Posterior vena cava (tissue), 2 donors: ENCODE results near the gene GALNT2. TPM values are rescaled to one million over a fixed set of nuclear protein-coding genes. Genes with fewer than 3 reads are reported as not detected.

Source experiments
- DNase-seq: peaks from one replicate; pipeline ENCODE4 v3.0.0-alpha.2; 2020; ENCODE audit warnings: low spot score
- intact Hi-C, 2 donors: fragments of 100-400 bp; cut with DNase I; formaldehyde crosslinking; loops; one replicate each; pipeline versions ENCODE4 v1.14.1 to v1.14.2; 2022 to 2023
- total RNA-seq, 2 donors: library from RNA; stranded (reverse); fragmentation: NEBNext Ultra II Directional; extraction: Animal tissue kit (Norgen Biotek cat#: 25700); gene quantifications; one replicate each; pipeline ENCODE4 v1.2.1, GENCODE V29; 2021
- donor health status: DM: yes; HTN: yes; CAD: no.
- donor health status: DM: yes; HTN: yes; CAD: no.

The GALNT2 gene
- total RNA-seq, 2 donors from 2014 or later, result 72.6 to 79.6 TPM

DNA sequence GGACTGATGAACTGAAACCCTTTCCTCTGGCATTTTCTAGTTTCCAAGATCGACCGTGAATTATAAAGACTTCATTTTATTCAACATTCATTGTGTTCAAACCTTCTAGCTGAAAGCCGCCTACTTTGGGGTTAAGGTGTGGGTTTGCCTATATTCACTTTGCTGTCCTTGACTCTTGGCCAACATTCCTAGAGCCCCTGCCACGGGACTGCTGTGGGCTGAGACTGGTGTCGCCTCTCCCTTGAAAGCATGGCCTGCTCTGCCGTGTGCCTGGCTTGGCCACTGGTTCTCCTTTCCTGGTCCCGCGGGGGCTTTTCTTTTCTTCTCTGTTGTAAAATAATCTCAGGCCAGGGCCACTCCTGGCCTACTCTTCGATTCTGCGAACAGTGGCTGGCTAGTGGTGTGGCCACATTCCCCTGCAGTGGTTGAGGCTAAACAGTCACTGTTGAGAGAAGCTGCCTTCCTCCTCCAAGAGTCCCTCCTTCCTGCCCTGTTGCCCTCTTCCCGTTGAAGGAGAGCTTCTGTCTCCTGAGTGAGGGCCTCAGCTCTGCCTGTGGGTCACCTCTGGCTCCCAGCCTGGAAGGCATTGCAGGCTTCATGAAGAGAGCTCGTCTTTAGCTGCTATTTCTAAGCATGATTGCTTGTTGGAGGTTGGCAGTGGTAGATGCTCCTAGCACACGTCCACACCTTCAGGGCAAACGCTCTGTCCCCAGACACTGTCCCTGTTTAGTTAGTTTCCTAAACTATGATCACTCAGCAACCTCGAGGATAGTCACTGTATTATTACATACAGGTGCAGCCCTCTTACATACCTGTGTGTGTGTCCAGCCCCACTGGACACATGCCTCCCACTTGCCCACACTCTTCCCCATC is 80.5 kb downstream of the GALNT2 start:
- no peak for DNase-seq
- intact Hi-C loops, result no loop called here

DNA sequence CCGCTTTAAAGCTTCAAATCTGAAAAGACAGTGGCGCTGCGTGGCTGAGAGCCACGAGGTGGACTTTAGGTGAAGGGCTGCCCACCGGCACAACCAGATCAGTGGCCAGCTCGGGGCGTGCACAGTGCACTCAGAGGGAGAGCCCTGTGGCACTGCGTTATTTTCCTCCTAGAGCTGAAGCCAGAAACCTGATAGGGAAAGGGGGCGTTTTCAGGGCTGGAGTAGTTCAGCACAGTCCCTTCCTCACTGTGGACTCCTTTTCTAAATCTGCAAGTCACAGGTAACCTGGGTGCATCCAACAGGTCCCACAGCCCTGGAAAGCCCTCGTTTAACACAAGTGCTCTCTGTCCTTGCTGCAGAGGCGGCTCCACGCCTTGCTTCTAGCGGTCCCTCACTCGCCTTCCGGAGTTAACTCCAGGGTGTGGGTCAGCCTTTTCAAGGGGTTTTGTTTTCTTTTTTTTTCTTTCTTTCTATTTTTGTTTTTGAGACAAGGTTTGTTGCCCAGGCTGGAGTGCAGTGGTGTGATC is 81.2 kb downstream of the GALNT2 start:
- intact Hi-C loops, result no loop called here
- no peak for DNase-seq

DNA sequence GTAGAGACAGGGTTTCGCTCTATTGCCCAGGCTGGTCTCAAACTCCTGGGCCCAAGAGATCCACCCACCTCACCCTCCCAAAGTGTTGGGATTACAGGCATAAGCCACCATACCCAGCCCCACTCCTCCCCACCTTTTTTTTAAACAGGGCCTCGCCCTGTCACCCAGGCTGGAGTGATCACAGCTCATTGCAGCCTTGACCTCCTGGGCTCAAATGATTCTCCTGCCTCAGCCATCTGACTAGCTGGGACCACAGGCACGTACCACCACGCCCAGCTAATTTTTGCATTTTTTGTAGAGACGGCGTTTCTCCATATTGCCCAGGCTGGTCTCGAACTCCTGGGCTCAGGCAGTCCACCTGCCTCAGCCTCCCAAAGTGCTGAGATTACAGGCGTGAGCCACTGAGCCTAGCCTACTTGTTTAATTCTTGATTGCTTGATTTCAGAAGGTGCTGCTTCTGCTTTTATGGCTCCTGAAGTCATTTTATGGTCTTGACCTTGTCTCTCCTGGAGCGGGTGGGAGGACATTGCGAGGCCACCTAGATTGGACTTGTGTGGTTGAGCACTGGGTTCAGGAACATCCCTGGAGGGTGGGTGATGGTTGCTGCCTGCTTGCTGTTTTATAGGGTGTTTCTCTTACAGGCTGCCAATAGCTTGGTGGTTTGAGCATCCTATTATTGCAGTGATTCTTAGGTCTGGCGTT is 81.9 kb downstream of the GALNT2 start:
- intact Hi-C loops, result no loop called here
- no peak for DNase-seq

DNA sequence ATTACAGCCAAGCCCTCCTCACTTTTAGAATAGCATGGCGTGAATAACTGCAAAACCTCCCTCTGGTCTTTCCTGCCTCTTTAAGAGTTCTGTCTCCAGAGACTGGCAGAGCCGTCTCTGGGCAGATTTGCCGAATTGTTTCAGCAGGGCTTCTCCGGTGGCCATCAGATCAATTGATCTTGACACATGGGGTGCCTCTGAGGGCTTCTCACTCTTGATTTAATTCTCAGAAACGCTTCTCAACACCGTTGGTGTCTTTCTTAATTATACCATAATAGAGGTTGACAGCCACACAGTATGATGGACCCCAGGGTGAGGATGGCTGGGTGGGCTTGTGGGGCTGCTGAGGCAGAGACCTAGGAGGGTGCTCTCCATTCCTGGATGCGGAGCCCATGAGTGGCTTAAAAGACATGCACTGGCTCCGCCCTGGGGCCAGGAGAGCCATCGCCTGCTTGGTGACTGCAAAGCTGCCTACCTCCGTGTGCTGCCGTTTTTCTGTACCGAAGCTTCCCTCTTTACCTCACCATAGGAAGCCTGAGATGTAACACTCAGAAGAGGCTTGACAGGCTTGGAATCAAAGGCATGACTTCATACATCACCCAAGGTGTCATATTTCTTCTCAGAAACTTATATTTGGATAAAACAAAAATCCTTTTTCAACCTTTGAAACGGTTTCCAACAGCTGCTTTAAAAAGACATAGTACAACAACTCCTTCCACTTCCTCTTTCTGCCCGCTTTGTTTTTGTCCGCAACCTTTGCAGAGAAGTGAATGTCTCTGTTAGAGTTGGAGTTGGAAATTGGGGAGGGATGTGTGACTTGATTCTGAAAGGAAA is 82.9 kb downstream of the GALNT2 start:
- intact Hi-C loops, result no loop called here
- DNase-seq, result no peak

DNA sequence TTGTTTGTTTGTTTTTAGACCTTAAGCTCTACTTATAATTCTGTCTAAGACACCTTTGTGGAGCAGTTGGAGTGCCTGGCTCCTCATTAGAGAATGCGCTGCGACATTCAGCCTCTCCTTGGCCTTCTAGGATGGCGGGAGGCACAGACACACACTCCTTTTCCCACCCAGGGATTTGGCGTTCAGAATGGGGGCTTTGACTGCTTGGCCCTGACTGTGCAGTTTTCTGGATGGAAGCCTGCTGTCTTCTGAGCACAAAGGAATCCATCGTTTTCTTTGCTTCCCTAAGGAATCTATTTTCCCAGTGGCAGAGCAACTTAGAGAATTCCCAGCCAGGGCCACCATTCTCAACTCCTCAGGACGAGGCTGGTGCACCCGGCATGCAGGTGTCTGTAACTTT is 83.6 kb downstream of the GALNT2 start:
- no peak for DNase-seq
- intact Hi-C loops, result no loop called here

DNA sequence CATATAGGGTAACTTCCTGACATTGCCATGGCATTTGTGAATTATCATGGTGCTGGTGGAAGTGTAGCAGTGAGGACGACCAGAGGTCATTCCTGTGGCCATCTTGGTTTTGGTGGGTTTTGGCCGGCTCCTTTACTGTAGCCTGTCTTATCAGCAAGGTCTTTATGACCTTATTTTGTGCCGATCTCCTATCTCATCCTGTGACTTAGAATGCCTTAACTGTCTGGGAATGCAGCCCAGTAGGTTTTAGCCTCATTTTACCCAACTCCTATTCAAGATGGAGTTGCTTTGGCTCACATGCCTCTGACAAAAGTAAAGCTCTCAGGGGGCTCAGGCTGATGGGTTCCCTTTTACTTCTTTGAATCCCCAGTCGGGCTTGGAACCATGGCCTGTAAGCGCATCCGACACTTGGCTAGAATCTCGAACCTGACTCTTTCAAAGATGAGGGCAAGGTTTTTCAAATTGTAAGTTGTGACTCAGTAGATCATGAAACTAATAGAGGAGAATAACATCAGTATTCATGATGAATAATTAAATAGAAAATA is 85.0 kb downstream of the GALNT2 start:
- intact Hi-C loops, result no loop called here
- no peak for DNase-seq

DNA sequence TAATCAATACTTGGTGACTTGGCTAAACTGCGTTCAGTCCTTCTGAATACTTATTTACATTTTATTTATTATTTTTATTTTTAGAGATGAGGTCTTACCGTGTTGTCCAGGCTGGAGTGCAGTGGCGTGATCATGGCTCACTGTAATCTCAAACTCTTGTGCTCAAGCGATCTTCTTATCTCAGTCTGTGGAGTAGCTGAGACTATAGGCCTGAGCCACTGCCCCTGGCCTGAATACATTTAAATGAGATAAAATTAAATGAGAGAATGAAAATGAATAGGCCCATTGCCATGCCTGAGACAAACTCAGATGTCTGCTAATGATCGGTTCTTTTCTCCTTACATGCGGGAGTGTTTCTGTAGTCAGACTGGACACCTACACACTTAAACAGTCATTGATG is 86.0 kb downstream of the GALNT2 start:
- no peak for DNase-seq

DNA sequence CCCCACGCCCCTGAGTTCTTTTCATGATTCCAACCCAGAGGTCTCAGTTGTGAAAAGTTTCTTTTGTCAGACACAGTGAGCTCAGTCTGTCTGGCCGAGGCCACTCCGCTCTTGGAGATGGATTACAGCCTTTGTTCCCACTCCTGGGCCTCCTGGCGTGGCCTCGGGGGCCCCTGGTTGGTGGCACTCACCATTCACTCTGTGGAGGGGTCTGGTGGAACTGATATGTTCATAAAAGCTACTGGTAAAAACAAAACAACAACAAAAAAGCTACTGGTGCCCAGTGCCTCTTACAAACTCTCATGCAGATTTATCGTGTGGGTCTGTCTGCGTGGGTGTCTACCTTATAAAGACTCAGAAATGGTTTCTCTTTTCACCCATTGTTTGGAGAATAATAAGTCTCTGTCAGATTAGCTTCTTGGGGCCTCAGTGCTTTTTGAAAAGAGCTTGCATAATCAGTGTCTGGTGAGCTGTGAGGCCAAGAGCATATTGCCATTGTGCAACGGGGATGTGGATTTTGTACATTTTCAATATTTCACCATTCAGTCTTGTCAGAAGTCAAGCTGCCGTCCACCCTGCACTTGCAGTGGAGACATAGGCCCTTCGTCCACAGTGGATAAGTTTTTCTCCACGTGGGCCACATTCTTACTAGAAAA is 86.7 kb downstream of the GALNT2 start:
- peak; percentile 64 for DNase-seq
- intact Hi-C loops, result no loop called here

More for the DNA sequence above, 86.0 kb downstream of the GALNT2 start:
- intact Hi-C loops, result no loop called here

DNA sequence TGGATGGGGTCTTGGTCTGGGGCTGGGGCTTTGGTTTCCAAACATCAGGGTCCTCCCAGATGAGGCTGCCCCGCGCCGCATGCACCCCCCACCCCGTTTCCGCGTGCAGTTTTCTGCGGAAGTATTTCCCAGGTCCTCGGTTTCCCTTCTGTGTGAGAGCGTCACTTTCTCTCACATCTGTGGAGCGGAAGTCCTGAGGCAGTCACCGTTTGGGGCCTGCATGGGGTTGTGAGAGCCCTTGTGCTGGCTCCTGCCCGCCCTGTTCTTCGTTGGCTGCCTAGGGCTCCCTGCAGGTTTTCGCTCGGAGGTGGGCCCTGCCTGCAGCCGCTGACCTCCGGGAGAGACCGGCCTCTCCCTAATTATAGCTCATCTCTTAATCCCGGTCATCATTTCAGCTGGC is 88.0 kb downstream of the GALNT2 start:
- DNase-seq, result peak; percentile 54
- intact Hi-C loops, result no loop called here

DNA sequence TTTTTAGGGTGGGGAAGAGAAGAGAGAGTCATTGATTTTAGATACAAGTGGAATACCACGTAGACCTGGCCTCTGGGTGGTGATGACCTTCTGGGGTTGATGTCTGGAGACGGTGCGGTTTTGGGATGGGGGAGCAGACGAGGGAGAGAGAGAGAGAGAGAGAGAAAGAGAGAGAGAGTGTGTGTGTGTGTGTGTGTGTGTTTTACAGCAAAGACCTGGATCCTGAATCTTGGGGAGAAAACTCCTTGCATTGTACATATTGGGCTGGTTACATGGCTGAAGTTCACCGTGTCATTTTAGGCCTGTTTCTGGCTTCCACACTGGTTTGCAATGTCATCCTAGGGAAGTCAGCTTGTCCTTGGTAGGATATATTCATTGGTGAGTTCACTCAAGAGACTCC is 89.0 kb downstream of the GALNT2 start:
- intact Hi-C loops, result no loop called here
- DNase-seq, result no peak

DNA sequence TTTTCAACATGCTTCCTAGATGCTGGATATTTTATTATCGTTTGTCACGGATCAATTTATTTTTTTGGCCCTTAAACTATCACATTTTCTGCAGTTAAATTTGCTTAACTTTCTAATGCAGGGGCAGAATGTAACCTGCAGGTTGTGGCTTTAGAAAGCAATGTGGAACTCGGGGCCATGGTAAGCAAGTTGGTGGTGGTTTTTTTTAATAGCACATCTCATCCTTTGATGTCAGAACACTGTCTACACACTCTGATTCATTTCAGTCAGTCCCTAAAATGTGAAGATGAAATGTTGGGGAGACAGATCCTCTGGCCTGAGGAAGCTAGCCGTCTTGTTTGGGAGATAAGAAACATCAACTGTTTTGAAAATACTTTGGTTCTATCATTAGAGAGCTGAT is 89.5 kb downstream of the GALNT2 start:
- intact Hi-C loops, result no loop called here
- no peak for DNase-seq

DNA sequence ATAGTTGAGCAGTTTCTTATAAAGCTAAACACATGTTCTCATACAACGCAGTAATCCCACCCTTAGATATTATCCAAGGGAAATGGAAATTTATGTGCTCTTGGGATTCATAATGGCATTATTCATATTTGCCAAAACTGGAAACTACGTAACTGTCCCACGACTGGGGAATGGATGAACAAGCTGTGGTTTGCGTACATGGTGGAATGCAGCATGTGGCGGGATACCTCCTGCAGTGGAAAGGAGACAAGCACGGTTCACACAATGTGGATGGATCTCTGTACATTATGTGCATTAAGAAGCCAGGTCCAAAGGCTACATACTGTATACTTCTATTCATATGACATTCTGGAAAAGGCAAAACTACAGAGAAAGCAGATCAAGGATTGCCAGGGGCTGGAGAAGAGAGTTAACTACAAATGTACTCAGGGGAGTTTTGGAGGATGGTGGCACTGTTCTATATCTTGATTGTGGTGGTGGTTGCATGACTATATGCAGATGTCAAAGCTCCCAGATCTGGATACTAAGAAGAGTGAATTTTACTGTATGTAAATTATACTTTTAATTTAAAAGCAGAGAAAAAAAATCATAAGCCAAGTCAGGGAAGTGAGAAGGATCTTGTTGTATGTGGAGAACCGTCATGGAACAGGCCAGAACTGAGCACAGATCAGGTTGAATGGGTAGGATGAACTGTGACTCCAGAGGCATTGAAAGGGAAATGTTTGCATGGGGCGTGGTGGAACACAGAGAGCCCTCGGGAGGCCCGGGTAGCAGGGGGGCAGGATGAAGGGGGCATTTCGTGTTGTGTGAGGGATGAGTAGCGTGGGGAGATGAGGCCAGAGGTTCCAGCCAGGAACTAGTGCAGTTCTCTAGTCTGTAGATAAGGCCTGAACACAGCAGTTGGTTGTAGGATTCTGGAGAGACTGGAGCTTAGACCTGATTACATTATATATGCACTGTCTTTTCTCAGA is 90.7 kb downstream of the GALNT2 start:
- DNase-seq, result peak; percentile 68
- intact Hi-C loops, result no loop called here

DNA sequence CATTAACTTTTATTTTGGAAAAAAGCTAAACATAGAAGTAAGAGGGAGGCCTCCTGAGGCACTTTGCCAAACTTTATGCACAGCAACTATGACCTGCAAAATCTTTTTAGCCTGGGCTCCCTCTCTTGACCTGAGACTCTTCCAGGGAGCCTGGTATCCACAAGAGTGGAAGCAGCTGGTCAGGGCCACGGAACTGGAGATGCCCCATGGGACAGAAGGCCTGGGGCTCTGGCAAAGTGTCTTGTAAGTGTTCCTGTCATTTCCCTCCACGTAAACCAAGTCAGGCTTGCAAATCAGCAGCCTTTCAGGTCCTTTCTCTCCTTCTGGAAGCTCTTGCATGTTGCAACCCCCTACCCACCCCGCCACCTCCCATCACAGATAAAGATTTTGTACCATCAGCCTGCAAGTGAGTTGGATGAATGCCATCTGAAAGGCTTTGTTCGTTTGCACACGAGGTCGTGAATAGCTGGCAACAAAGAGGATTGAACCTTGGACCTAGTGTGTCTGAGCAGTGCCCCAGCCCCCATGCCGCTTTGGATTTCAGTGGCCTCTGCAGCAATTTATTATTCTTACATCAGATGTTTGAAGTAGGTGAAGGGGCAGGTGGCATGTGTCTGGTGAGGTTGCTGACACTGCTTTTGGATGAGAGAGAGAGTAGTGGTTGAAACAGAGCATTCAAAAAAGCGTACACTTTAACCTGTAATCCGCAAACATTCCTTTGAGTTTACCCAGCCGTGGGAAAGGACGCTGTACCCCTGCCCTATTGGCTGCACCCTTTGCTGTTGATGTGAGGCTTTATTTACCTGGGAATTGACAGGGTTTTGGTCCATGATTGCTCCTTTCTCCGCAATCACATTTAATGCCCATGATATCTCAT is 91.6 kb downstream of the GALNT2 start:
- no peak for DNase-seq
- intact Hi-C loops, result no loop called here

DNA sequence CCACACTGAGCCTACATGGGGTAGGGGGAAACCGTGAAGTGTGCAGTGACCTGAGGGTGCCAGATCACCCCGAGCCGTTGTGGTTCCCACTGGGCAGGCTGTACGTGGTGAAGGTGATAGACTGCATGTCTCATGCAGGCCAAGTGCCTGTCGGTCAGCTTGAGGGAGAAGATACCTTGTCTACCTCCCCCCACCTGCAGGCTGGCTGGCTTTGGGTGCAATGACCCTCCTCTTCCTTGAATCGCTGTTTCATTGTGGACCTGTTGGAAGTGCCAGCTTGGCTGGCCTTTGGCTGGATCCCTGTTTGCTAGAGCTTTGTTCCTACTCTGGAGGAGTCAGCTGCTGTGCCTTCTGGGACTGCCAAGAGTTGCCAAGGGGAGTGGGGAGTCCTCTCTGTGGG is 92.5 kb downstream of the GALNT2 start:
- intact Hi-C loops, result no loop called here
- DNase-seq, result peak; percentile 62

DNA sequence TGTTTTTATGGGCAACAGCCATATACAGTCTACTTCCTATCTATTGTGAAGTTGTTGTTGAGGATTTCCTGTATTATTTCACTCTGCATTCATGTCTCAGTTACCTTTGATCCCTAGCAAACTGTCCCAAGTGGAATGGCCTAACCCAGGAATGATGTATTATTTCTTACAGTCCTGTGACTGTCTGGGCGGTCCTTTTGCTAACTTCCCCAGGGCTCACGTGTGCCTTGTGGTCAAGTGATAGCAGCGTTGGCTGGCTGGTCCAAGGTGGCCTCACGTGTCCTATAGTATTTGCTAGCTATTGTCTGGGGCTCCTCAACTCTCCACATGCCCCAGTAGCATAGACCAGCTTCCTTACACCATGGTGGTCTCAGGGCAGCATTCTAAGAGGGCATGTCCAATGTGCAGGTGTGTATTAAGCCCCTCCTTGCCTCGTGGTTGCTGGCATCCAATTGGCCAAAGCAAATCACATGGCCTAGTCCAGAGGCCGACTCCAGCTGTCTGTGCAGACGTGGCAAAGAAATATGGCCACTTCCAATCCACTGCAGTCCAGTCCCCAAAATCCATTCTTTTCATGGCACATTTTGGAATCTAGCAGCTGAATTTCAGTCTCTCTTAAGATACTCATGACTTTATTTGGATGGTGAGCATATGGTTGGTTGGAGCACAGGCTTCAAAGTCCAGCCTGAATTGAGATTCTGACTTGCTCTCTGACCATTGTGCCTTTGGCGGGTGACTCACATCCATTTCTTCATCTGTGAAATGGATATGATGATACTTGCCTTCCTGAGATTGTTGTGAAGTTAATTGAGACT is 94.1 kb downstream of the GALNT2 start:
- peak; percentile 76 for DNase-seq
- intact Hi-C loops, result loop anchor here in 1 of 2 donors (10.0 kb wide), 1 partner anchor 56 kb away; no protein-coding TSS in a partner anchor

DNA sequence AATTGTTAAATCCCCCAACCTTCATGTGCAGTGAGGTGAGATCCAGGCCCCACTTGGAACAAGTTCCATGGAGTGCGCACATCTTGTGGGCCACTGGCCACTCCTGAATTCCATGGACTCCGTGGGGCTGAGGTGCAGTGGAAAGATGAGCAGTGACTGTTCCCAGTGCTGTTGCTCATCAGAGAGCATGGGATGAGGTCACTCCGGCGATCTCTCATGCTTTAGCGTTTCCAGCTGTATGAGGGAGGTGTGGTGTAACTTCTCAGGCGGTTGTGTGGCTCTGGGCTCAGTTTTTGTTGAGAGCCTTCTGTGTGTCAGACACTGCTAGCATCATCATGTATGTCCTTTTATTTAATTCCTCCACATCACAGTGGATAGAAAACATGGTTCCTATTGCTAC is 96.2 kb downstream of the GALNT2 start:
- DNase-seq, result peak; percentile 67
- intact Hi-C loops, result loop anchor here in 1 of 2 donors (10.0 kb wide), 1 partner anchor 58 kb away; no protein-coding TSS in a partner anchor
